Measurements from ENCODE around the gene SHLD2.
"Not testable (repeated sequence)": the region's sequence is repeated elsewhere in the genome, so short reads cannot be mapped to it uniquely, and the experiment has no call there.

The SHLD2 gene, protein sequence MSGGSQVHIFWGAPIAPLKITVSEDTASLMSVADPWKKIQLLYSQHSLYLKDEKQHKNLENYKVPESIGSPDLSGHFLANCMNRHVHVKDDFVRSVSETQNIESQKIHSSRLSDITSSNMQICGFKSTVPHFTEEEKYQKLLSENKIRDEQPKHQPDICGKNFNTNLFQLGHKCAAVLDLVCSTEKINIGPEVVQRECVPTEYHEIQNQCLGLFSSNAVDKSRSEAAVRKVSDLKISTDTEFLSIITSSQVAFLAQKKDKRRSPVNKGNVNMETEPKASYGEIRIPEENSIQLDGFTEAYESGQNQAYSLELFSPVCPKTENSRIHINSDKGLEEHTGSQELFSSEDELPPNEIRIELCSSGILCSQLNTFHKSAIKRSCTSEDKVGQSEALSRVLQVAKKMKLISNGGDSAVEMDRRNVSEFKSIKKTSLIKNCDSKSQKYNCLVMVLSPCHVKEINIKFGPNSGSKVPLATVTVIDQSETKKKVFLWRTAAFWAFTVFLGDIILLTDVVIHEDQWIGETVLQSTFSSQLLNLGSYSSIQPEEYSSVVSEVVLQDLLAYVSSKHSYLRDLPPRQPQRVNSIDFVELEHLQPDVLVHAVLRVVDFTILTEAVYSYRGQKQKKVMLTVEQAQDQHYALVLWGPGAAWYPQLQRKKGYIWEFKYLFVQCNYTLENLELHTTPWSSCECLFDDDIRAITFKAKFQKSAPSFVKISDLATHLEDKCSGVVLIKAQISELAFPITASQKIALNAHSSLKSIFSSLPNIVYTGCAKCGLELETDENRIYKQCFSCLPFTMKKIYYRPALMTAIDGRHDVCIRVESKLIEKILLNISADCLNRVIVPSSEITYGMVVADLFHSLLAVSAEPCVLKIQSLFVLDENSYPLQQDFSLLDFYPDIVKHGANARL

GRCh38 chr10:87094373-87095235, at the start of gene SHLD2, which contains the start of gene GLUD1:
Gene SHLD2, plus strand, starts transcription at chr10:87095206. Its CDS starts 56,149 bp downstream, at chr10:87151355.
Gene GLUD1, minus strand, starts transcription at chr10:87094843. Its CDS starts 74 bp downstream, at chr10:87094769.
- DNase-seq = peak; percentile 93

GRCh38 chr10:87045434-87045938, 49.5 kb upstream of the SHLD2 start:
- no peak for DNase-seq

DNA sequence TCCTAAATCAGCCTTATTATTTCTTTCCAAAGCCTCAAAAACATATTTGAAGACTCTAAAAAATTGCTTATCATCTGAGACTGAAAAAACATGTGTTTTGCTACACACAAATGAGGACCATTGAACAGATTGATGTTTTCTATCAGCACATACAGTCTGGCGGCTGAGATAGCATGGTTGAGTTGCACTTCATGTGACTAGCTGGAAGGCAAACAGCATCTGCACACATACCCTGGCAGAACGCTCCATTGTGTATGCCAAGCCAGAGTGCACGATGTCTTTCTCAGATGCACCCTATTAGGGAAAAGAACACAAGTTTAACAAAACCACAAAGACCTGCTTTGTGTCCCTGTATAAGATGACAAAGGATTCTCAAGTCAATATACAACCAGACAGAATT, 41.9 kb upstream of the SHLD2 start:
- no peak for DNase-seq

DNA sequence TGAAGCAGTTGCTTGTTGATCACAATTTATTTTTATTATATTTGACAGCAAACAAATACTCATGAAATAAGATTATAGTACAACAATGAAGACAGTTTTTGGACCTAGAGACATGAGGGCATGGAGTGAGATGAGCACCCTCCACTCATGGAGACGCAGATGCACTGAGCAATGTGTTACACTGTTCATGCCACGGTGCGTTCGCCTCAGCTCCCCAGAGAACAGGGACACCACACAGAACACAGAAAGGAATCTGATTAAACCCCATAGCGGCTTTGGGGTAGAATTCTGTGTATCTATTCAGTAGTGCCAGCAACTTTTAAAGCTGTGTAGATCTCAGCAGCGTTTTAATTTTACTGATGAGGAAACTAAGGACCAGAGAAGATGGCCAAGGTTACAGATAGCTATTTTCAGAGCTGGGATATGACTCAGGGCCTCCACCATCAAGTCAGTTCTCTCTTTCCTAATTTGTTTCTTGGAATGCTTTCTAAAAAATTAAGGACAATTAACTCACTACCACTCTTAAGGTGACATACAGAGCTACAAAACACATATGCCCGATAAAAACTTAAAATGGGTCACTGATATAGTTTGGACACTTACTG, 41.3 kb upstream of the SHLD2 start:
- no peak for DNase-seq

- no peak for DNase-seq
These were observed 40.4 kb upstream of the SHLD2 start for GRCh38 chr10:87054373-87055295.

- no peak for DNase-seq
These were observed 36.8 kb upstream of the SHLD2 start for GRCh38 chr10:87058171-87058570.

DNA sequence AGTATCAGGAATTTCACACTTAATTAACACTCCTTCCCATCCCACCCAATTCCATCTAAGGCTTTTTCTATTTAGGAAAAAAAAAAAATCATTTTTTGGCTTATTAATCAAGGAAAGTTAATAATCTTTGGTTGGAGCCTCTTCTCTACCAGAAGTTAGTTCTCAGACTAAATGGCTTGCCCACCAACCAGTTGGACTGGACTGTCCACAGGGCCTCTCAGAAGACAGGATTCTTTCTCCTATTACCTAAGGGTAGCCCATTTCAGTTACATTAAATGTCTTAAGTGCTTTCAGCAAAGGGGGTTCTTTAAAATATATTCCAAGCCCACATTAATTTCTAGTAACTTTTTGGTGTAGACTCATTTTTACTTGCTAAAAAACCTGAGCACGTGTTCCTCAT, 35.6 kb upstream of the SHLD2 start:
- DNase-seq = no peak

DNA sequence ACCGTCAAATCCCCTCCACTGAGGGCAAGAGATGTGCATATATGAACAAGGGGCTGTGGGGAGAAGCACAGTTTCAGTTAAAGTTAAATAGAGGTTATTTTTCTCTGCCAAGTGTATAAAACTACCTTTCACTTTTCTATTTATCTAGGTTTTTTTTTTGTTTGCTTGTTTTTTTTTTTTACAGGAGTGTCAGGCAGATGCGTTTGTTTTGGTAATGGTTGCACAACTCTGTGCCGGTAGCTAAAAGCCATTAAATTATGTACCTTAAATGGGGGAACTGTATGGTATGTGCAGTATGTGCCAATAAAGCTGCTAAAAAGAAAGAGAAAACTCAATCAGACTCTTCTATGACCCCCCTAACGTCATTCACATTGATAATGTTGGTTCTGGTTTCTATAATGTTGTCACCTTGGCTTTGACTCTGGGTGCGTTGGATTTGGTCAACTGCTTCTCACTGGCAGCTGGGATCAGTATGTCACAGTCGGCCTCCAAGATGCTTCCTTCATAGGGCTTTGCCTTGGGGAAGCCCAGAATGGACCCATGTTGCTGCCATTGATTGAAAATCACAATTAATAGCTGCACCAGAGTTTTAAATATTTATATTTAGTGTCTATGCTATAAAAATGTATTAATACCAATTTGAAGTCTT, 34.6 kb upstream of the SHLD2 start:
- no peak for DNase-seq

GRCh38 chr10:87064651-87065050, 30.4 kb upstream of the SHLD2 start:
- DNase-seq = no peak

DNA sequence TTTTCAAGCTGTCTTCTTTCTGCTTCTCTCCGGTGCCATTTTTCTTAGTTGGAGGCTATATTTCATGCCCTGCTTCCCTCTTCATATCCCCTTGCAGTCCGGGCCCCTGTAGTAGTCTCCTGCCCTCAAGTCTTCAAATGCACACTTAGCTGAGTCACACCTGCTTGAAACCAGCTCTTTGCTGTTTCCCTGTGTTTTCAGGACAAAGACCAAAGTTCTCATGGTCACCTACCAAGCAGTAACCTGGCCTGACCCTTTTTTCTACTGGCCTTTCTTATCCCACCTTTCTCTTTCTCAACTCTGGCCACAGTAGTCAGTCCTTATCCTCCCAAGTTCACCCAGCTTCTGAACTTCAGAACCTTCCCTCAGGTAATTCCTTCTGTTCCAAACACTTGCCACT, 28.8 kb upstream of the SHLD2 start:
- no peak for DNase-seq

DNA sequence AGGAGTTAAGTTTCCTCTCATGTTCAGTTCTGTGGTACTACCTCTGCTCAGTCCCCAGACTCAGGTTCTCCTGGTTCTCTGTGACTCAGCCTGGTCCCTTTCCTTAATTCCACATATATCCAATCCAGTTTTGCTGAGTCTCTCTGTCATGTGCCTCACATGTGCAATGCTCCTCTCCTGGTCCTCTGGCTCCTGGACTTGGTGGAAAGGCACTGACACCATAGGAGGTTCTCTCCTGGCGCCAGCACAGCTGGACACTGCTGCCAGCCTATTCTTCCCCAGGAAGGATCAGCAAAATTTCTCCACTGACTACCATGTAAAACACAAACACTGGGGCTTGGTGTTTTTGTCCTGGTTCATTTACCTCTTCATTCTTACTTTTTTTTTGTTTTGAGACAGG, 28.1 kb upstream of the SHLD2 start:
- DNase-seq = no peak

DNA sequence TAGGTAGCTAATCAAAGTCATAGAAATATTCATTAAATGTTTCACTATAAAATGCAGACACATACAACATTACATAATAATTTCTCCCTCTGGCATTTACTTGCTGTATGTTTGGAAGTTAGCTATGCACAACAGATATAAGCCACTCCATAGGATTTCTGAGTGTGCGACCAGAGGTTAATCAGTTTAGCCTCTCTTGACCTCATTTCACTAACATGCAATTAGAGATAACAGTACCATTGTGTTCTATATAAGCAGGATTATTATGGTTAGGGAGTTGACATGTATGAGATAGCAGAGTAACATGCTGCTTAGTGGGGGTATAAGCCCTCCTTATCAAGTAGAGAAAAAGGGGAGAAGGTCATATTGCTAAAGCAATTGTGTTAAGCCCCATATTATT, 26.7 kb upstream of the SHLD2 start:
- no peak for DNase-seq

DNA sequence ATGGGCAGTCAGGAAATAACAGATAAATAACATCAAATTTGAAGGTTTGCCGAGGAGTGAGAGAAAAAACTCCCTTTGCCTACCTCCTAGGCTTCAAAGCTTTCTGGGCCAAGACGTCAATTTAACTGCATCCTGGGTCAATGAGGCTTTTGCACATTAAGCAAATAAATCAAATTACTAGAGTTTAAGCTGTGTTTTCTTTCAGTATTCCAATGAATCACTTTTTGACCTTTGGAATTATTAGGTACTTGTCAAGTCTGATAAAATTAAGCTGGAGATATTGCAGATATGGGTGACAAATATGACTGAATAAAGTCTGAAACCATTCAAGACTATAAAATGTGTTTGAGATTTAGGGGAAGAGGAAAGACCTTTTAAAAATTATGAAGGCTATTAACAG, 22.6 kb upstream of the SHLD2 start:
- DNase-seq = no peak

GRCh38 chr10:87076421-87076820, 18.6 kb upstream of the SHLD2 start:
- DNase-seq = not testable (repeated sequence)

- no peak for DNase-seq
These were observed 15.7 kb upstream of the SHLD2 start for GRCh38 chr10:87079106-87079836.

DNA sequence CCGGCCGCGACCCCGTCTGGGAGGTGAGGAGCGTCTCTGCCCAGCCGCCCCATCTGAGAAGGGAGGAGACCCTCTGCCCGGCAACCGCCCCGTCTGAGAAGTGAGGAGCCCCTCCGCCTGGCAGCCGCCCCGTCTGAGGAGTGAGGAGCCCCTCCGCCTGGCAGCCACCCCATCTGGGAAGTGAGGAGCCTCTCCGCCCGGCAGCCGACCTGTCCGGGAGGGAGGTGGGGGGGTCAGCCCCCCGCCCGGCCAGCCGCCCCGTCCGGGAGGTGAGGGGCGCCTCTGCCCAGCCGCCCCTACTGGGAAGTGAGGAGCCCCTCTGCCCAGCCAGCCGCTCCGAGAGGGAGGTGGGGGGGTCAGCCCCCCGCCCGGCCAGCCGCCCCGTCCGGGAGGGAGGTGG, 14.4 kb upstream of the SHLD2 start:
- not testable (repeated sequence) for DNase-seq

DNA sequence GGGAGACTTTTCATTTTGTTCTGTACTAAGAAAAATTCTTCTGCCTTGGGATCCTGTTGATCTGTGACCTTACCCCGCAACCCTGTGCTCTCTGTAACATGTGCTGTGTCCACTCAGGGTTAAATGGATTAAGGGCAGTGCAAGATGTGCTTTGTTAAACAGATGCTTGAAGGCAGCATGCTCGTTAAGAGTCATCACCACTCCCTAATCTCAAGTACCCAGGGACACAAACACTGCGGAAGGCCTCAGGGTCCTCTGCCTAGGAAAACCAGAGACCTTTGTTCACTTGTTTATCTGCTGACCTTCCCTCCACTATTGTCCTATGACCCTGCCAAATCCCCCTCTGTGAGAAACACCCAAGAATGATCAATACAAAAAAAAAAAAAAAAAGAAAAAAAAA, 13.4 kb upstream of the SHLD2 start:
- DNase-seq = not testable (repeated sequence)

- DNase-seq = not testable (repeated sequence)
These were observed 12.8 kb upstream of the SHLD2 start for GRCh38 chr10:87082219-87082618.

GRCh38 chr10:87083576-87084290, 11.3 kb upstream of the SHLD2 start:
- peak; percentile 25 for DNase-seq
